ENCODE data around the gene UCHL5.

Gene UCHL5

DNA sequence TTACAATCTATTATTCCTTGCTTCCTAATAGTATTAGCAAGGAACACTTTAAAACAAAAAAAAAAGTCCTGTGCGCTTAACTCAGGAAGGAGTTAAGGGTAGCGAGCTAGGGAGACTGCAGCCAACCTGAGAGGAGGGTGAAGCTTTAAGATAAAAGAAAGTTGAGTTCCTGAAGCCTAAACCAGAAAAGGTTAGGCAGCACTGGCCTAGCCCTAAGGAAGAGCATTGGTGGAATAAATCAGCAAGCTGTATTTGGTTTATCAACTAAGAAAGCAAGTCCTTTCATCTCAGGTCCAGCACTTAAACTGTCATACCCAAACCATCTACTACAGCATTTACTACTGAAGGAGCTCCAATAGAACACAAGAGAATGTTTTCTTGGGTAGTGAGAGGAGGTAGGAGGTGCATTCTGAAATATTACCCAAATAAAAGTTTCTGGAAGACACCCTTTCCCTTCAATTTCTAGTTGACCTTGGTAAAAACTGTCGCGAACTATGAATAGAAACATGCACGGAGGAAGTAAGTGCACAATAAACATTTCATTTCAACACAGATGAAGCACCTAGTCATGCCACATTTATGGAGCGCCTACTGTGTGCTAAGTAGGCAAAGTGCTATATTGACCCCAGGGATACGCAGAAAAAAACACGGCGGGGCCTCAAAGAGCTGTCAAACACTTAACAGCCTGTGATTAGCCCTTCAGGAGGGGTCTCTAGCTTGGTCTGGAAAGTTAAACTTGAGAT is 44.8 kb upstream of the UCHL5 start:
- peak; percentile 31 for DNase-seq (ENCODE audit: low spot score)
- no peak for TF ChIP-seq CTCF (IDR thresholded peaks at IDR 0.05; ENCODE audit: extremely low read depth, insufficient read depth, missing control alignments)
- in situ Hi-C loops (cut with MboI; ENCODE audit: low pct_unique_long_range_greater_than_20kb, low sequenced_read_pairs, unreplicated experiment): no loop called here

DNA sequence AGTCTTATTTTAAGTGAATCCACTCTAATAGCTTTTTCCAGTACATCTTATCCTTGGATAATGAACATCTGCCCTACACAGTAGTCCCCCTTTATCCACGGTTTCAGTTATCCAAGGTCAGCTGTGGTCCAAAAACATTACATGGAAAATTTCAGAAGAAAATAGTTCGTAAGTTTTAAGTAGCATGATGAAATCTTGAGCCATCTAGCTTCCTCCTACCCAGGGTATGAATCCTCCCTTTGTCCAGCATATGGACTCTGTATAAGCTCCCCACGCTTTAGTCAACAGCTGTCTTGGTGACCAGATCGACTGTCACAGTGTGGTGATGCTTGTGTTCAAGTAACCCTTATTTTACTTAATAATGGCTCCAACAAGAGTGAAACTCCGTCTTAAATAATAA is 43.5 kb upstream of the UCHL5 start:
- no peak for TF ChIP-seq CTCF (IDR thresholded peaks at IDR 0.05; ENCODE audit: extremely low read depth, insufficient read depth, missing control alignments)
- in situ Hi-C loops (cut with MboI; ENCODE audit: low pct_unique_long_range_greater_than_20kb, low sequenced_read_pairs, unreplicated experiment): no loop called here
- DNase-seq (ENCODE audit: low spot score): no peak

- in situ Hi-C loops (cut with MboI; ENCODE audit: low pct_unique_long_range_greater_than_20kb, low sequenced_read_pairs, unreplicated experiment): no loop called here
- no peak for DNase-seq (ENCODE audit: low spot score)
- TF ChIP-seq CTCF (IDR thresholded peaks at IDR 0.05; ENCODE audit: extremely low read depth, insufficient read depth, missing control alignments): no peak
These were observed 35.0 kb upstream of the UCHL5 start for GRCh38 chr1:193094112-193094511.

DNA sequence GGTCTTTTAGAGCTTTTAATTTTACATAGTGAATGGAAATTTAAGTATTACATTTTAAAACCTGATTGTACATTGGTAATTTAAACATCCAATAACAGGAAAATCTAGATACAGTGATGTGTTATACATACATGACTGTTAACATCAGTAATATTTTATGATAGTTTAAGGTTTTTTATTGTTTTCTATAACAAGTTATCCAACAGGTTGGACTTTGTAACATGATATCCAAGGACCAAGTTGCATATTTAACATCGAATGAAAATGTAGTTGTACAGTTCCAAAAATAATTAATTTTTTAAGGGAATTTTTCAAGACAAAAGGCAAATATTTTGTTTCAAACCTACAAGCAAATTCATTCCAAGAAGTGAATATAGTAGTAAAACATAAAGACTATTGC is 31.7 kb upstream of the UCHL5 start:
- no peak for TF ChIP-seq CTCF (IDR thresholded peaks at IDR 0.05; ENCODE audit: extremely low read depth, insufficient read depth, missing control alignments)
- no peak for DNase-seq (ENCODE audit: low spot score)
- in situ Hi-C loops (cut with MboI; ENCODE audit: low pct_unique_long_range_greater_than_20kb, low sequenced_read_pairs, unreplicated experiment): no loop called here

GRCh38 chr1:193087893-193088292 is 28.7 kb upstream of the UCHL5 start:
- no peak for DNase-seq (ENCODE audit: low spot score)
- TF ChIP-seq CTCF (IDR thresholded peaks at IDR 0.05; ENCODE audit: extremely low read depth, insufficient read depth, missing control alignments): no peak
- in situ Hi-C loops (cut with MboI; ENCODE audit: low pct_unique_long_range_greater_than_20kb, low sequenced_read_pairs, unreplicated experiment): no loop called here

GRCh38 chr1:193086342-193086741 is 27.2 kb upstream of the UCHL5 start:
- no peak for TF ChIP-seq CTCF (IDR thresholded peaks at IDR 0.05; ENCODE audit: extremely low read depth, insufficient read depth, missing control alignments)
- DNase-seq (ENCODE audit: low spot score): no peak
- in situ Hi-C loops (cut with MboI; ENCODE audit: low pct_unique_long_range_greater_than_20kb, low sequenced_read_pairs, unreplicated experiment): no loop called here
